Left ventricle myocardium superior (tissue), 1 donor: Measurements from ENCODE around the gene SLC26A5. TPM values are rescaled to one million over a fixed set of nuclear protein-coding genes. Genes with fewer than 3 reads are reported as not detected.
"Not testable (repeated sequence)": the region's sequence is repeated elsewhere in the genome, so short reads cannot be mapped to it uniquely, and the experiment has no call there.

Experiments
- ATAC-seq: fragments of 200-7000 bp; cut with Tn5 transposase; one replicate; pipeline ENCODE4 v1.9.1; 2020; ENCODE audit warnings: mild to moderate bottlenecking, moderate library complexity
- DNase-seq: peaks from one replicate; pipeline ENCODE4 v3.0.0-alpha.2; 2020
- intact Hi-C: fragments of 100-400 bp; cut with micrococcal nuclease; formaldehyde crosslinking; loops from one replicate; pipeline ENCODE4 v1.11.0; 2022
- long read RNA-seq: library from polyadenylated mRNA; unstranded; transcript quantifications from one replicate; pipeline ENCODE4 v2.0.0, GENCODE V29; 2021
- total RNA-seq: library from RNA; stranded (reverse); fragmentation: NEBNext Ultra II Directional; extraction: Animal tissue kit (Norgen Biotek cat#: 25700); gene quantifications from one replicate; pipeline ENCODE4 v1.2.1, GENCODE V29; 2021
- donor health status: DM: no; HTN: yes; CAD: no; lungs with severe emphysema.

SLC26A5 gene, protein sequence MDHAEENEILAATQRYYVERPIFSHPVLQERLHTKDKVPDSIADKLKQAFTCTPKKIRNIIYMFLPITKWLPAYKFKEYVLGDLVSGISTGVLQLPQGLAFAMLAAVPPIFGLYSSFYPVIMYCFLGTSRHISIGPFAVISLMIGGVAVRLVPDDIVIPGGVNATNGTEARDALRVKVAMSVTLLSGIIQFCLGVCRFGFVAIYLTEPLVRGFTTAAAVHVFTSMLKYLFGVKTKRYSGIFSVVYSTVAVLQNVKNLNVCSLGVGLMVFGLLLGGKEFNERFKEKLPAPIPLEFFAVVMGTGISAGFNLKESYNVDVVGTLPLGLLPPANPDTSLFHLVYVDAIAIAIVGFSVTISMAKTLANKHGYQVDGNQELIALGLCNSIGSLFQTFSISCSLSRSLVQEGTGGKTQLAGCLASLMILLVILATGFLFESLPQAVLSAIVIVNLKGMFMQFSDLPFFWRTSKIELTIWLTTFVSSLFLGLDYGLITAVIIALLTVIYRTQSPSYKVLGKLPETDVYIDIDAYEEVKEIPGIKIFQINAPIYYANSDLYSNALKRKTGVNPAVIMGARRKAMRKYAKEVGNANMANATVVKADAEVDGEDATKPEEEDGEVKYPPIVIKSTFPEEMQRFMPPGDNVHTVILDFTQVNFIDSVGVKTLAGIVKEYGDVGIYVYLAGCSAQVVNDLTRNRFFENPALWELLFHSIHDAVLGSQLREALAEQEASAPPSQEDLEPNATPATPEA
- not detected for total RNA-seq
- long read RNA-seq = 0 reads

DNA sequence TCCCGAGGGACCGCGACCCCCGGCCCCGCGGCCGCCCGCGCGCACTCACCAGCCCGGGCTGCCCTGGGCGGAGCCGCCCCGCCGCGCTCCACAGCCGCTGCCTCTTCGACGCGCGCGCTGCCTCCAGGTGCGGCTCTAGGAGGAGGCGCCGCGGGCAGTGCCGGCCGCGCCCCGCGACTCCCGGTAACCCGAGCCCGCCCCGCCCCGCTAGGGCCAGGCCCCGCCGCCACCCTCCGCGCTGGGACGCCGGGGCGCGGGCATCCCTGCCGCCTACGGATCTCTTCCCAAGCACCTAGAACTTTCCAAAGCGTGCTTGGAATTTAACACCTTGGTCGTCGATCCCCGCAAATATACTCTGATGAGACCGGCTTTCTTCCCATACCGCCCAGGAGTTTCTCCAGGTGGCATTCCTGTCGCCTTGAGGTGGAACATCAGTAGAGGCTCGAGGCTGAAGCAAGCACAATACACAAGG is at the start of gene SLC26A5:
SLC26A5 (minus strand) TSS at position 159 of the 472 bp plus-strand sequence. CDS start 24,693 bp downstream, outside the sequence.
- intact Hi-C loops = no loop called here
- ATAC-seq = peak; percentile 32
- DNase-seq = no peak

DNA sequence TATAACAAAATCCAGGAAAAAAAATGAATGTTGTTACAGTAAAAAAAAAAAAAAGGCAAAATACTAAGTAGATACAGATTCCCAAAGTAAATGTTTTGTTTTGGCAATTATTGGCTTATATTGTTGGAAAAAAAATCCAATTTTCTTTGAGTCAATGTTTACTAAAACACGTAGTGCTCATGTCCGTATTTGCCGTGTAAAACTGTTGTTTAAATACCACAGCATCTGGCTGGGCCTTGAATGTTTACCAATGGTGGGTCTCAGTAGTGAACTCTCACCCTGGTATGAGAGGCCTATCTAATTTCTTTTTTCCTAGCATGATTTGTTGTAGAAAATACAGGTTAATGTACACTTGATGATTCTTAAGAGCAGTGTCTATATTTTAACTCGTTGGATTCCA is 41.4 kb upstream of the SLC26A5 start:
- ATAC-seq (no peak), DNase-seq (no peak)
- intact Hi-C loops = no loop called here

DNA sequence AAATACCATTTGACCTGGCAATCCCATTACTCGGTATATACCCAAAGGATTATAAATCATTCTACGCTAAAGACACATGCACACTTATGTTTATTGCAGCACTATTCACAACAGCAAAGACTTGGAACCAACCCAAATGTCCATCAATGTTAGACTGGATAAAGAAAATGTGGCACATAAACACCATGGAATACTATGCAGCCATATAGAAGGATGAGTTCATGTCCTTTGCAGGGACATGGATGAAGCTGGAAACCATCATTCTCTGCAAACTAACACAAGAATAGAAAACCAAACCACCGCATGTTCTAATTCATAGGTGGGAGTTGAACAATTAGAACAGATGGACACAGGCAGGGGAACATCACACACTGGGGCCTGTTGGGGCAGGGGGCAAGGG is 40.9 kb upstream of the SLC26A5 start:
- DNase-seq, ATAC-seq, intact Hi-C loops: not testable (repeated sequence)

DNA sequence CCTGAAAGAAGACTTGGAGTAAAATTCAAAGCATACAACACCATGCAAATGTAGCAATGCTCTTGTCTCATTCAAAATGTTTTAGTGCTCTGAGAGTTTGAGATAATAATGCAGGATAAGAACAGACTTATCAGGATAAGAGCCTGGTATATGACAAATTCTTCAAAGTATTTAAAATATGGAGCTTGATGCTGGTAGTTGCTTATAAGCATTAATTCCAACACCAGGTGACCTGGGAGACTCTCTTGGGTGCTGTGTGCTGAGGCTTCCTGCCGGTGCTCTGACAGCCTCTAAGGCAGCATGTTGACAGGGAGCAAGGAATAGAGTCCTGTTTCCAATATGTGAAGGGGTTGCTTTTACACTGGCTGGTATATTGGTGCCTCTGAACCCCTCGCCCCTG is 34.8 kb upstream of the SLC26A5 start:
- ATAC-seq = no peak
- no peak for DNase-seq
- intact Hi-C loops = no loop called here

DNA sequence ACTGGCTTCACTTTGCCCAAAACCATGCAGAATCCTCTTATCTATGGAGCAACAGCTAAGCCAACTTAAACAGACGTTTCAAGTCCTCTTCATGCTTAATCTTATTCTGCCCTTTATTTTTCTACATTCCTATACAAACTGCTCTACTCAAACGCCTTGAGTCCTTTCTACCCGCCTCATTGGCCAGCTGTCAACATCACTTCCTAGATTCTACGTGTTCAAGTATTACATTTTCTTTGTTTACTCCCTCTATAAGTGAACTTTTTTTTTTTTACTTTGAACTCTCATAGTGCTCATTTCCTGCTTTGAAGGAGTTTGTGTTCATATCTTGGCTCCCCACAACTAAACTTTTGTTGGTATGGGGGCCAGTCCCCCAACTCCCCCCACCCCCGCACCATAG is 28.9 kb upstream of the SLC26A5 start:
- ATAC-seq (no peak), DNase-seq (no peak)
- intact Hi-C loops = no loop called here

DNA sequence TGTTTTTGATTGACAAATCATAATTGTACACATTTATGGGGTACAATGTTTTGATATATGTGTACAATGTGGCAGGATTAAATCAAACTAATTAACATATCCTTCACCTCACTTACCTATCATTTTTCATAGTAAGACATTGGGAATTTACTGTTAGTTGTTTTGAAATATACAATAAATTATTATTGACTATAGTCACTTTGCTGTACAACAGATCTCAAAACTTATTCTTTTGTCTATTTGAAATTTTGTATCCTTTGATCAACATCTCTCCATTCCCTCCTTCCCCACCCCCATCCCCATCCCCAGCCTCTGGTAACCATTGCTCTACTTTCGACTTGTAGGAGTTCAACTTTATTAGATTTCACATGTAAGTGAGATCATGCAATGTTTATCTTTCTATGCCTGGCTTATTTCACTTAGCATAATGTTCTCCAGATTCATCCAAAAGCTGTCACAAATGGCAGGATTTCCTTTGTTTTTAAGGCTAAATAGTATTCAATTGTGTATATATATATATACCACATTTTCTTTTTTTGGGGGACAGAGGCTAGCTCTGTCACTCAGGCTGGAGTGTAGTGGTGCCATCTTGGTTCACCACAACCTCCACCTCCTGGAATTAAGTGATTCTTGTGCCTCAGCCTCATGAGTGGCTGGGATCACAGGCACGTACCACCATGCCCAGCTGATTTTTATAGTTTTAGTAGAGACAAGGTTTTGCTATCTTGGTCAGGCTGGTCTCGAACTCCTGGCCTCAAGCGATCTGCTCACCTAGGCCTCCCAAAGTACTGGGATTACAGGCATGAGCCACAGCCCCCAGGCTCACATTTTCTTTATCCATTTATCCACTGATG is 23.3 kb upstream of the SLC26A5 start:
- ATAC-seq = no peak
- no peak for DNase-seq
- intact Hi-C loops = no loop called here

DNA sequence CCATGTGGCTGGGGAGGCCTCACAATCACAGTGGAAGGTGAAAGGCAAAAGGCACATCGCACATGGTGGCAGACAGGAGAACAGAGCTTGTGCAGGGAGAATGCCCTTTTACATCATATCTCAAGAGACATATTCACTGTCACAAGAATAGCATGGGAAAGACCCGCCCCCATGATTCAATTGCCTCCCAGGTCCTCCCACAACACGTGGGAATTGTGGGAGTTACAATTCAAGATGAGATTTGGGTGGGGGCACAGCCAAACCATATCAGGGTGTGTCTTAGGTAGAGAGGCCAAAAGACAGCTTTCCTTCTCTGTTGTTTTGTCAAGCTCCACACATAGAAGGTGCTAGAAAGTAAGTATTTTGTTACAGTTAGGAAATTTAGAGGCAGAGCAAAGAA is 20.8 kb upstream of the SLC26A5 start:
- intact Hi-C loops = no loop called here
- ATAC-seq (no peak), DNase-seq (no peak)

DNA sequence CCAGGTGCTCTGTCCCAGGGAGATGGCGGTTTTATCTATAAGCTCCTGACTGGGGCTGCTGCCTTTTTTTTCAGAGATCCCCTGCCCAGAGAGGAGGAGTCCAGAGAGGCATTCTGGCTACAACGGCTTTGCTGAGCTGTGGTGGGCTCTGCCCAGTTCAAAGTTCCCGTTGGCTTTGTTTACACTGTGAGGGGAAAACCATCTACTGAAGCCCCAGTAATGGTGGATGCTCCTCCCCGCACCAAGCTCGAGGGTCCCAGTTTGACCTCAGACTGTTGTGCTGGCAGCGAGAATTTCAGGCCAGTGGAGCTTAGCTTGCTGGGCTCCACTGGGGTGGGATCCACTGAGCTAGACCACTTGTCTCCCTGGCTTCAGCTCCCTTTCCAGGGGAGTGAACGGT is 16.4 kb upstream of the SLC26A5 start:
- ATAC-seq = no peak
- no peak for DNase-seq
- intact Hi-C loops = no loop called here

DNA sequence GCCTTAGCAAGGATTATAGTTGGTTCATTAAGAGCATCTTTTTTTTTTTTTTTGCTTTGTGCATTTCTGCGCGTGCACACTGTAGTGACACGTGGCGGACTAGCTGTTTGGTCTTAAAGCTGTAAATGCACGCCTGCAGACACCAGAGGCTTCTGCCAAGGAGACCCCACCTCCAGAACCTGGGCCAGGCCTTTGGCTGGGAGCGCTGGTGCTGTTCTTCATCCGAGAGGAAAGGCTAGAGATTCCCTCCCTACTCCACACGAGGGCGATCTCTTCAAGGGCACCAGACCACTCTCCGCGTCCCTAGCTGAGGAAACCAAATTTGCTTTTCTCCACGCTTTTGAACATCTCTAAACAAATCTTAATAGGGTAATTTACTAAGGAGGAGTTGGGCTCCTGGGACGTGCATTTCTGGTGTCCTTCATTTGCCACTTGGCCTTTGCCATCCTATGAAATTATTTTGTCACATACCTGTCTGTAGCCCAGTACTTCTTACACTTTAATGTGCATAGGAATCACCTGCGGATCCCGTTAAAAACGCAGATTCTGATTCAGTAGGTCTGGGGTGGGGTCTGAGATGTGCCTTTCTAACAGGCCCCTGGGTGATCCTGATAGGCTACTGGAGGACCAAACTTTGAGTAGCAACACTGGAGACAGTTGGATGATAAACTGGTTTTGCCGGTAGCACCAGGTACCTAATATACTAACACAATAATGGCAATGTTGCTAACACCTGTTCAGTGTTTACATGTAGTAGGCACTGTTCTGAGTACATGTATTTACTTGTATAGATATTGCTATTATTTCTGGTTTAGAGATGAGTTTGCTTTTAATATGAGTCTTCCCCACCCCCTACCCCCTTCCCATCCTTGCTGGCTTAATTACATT is 1.3 kb upstream of the SLC26A5 start:
- peak; percentile 34 for ATAC-seq
- intact Hi-C loops = no loop called here
- no peak for DNase-seq

DNA sequence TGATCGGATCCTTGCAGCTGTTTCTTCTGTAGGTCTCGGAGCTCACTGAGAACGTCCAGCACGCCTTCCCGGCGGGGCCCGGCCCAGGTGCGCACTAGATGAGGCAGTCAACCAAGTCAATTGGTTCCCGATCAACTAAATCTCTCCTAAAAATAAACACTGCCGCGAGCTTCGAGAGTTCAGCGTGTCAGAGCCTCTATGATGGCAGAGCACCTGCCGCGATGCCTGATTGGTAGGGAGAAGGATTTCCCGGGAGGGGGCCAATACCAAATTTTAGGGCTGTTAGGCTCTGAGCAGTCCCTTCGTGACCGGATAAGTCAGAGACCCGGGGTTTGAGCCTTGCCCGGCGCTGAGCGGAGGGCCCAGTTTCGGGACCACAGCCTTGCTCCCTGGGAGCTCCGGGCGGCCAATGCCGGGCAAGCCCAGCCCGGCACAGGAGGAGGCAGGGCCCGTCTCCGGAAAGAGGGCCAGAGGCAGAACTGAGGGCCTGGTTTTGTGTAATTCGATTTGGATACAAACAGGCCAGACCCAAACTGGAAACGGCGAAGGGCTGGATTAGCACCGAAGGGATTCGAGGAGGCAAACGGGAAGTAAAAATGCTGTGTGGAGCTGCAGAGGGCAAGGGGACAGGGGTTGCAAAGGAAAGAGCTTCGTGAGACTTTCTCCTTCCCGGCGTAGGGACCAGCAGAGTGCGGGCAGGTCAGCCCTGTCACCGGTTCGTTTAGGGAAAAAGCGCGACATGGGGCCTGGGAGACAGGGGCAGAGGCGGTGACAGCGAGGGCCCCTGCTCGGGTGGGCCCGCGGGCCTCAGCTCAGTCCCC is 569 bp downstream of the SLC26A5 start:
- intact Hi-C loops = no loop called here
- no peak for ATAC-seq

DNA sequence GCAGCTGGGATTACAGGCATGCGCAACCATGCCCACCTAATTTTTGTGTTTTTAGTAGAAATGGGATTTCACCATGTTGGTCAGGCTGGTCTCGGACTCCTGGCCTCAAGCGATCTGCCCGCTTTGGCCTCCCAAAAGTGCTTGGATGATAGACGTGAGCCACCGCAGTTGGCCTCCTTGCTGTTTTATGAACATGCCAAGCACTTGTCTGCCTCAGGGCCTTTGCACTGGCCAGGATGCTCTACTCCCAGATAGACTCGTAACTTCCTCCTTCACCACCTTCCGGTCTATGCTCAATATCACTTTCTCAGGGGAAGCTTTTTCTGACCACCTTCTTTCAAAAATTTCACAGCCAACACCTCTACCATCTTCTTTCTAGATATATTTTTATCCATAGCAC is 6.3 kb downstream of the SLC26A5 start:
- DNase-seq = no peak
- ATAC-seq = no peak
- intact Hi-C loops = no loop called here

More for the DNA sequence above, 569 bp downstream of the SLC26A5 start:
- DNase-seq = no peak

DNA sequence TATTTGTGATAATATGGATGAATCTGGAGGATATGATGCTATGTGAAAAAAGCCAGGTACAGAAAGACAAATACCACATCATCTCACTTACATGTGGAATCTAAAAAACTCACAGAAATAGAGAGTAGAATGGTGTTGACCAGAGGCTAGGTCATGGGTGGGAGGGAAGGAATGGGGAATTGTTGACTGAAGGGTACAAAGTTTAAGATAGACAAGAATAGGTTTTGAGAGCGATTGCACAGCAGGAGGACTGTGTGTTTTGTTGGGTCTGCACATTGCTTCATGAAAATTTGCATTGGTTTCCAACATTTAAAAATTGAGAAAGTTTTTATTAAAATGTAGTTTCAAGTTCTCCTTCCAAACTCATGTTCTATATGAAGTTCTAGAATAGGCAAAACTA is 8.4 kb downstream of the SLC26A5 start:
- no peak for ATAC-seq
- no peak for DNase-seq
- intact Hi-C loops = no loop called here

DNA sequence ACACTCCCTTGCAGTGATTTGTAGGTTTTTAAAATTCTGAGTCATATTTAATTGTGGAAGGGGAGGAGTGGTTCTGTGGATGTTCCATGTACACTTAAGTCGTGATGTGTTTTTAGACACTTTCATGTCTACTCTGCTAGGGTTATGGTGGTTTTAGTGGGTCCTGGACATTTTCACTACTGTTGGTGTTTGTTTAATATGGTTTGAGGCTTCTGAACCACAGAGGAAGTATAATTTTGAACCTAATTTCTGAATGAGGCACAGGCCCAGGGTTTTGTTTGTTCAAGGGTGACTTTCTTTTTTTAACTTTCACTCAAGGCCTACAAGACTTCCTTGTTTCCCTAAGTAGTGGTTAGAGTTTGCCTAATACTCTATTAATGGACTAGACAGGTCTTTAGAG is 13.3 kb downstream of the SLC26A5 start:
- DNase-seq = no peak
- no peak for ATAC-seq
- intact Hi-C loops = no loop called here

DNA sequence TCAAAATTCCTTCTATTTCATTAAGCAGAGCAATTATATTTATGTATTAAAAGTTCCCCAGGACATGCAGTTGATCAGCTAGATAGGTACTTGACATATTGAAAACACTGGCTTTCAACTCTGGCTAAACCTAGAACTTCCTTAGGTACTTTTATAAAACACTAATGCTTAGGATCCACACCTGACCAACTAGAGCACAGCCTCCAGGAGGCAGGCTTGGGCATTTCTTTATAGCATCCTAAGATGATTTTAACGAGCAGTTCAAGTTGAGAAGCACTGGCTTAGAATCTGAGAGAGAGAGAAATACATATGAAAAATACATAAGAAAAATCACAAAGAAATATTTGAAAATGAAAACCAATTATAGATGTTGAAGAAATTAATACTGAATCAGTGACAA is 20.8 kb downstream of the SLC26A5 start:
- no peak for DNase-seq
- intact Hi-C loops = no loop called here
- no peak for ATAC-seq

DNA sequence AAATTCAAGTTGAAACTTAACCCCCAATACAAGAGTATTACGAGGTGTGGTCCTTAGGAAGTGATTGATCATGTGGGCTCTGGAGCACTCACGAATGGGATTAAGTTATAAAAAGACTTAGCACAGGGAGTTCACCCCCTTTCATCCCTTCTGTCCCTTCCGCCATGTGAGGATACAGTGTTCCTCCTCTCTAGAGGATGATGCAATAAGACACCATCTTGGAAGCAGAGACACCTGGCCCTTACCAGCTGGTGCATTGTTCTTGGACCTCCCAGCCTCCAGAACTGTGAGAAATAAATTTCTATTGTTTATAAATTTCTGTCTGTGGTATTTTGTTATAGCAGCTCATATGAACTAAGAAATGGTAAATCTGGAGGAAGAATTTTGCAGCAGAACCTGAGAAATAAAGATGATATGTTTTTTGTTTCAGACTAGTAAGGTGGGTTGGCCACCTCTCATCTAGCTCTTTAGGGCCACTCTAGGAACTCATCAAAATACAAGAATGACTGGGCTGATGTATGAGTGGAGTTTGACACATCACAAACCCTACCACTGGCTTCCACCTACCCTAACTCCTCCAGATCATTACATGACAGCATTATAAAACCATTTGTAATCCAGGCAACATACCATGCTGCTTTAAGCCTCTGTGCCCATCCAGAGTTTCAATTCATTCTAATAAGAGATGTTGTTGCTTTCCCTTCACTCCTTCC is 22.4 kb downstream of the SLC26A5 start:
- no peak for ATAC-seq
- DNase-seq = no peak
- intact Hi-C loops = no loop called here

DNA sequence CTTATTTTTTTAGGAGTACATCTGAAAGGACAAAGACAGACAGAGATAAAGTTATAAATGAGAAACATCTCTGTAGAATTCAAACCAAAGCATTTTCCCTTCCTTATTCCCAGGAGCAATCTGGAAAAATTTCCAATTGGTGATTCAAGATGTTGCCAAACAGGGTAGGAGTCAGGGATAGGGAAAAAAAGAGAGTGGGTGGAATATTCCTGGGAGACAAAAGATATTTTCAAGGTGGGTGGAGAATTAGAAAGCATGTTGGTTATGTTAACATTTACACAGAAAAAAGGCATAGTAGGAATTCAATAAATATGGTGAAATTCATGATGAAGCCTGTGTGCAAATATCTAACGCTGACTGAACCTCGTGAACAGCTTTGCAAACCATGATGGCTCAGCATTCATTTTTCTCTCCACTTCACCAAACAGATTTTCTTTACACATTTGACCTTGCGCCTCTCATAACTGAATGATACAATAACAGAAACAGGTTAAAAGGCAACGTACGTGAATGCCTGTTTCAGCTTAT is 25.1 kb downstream of the SLC26A5 start:
- intact Hi-C loops = no loop called here
- no peak for DNase-seq
- ATAC-seq = no peak

DNA sequence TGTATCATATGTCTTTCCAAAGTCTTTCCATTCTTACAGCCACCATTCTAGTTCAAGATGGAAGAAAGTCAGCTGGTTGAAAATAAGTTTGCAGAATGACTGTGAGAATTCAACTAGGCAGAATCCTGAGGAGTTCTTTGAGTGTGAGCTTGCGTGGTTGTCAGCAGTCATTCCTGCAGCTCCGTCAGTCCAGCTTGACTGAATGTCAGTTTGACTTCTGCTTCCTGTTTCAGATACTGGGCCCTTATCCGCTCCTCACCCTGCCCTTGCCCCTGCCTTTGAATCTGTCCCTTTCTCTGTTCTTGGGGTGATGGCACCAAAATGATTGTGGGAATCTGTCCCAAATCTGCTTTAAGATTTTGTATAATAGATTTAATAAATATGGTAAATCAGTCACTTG is 27.8 kb downstream of the SLC26A5 start:
- no peak for DNase-seq
- intact Hi-C loops = no loop called here
- no peak for ATAC-seq
